Smooth muscle cell (in vitro differentiated cells): ENCODE measurements around the gene ASPM. TPM values are rescaled to one million over a fixed set of nuclear protein-coding genes. Genes with fewer than 3 reads are reported as not detected.

ENCODE experiments used
- DNase-seq: peaks from one replicate; lab custom pipeline; 2025; ENCODE audit not compliant: unreplicated experiment; lab: John Stamatoyannopoulos, UW
- H2AFZ ChIP-seq: fragments of 200-600 bp; sonication (generic); 2 replicates; pipeline ENCODE4 v1.6.0; 2016; ENCODE audit warnings: antibody characterized with exemption, low read depth, mild to moderate bottlenecking
- H3F3A ChIP-seq: fragments of 200-600 bp; sonication (generic); 2 replicates; pipeline ENCODE4 v1.6.0; 2017; ENCODE audit warnings: antibody characterized with exemption, low read depth
- H3K27ac ChIP-seq: fragments of 200-600 bp; sonication (generic); 2 replicates; pipeline ENCODE4 v1.5.1; 2016; ENCODE audit warnings: low read depth, mild to moderate bottlenecking
- H3K27me3 ChIP-seq: fragments of 200-600 bp; sonication (generic); 2 replicates; pipeline ENCODE4 v1.6.1; 2016; ENCODE audit warnings: low read depth, mild to moderate bottlenecking
- H3K36me3 ChIP-seq: fragments of 200-600 bp; sonication (generic); 2 replicates; pipeline ENCODE4 v1.5.1; 2016; ENCODE audit warnings: low read depth
- H3K4me1 ChIP-seq: fragments of 200-600 bp; sonication (generic); 2 replicates; pipeline ENCODE4 v1.5.1; 2016; ENCODE audit warnings: low read depth
- H3K4me2 ChIP-seq: fragments of 200-600 bp; sonication (generic); 2 replicates; pipeline ENCODE4 v1.6.0; 2016; ENCODE audit warnings: mild to moderate bottlenecking
- H3K4me3 ChIP-seq: fragments of 200-600 bp; sonication (generic); 2 replicates; pipeline ENCODE4 v1.5.1; 2016; ENCODE audit warnings: mild to moderate bottlenecking
- H3K79me2 ChIP-seq: fragments of 200-600 bp; sonication (generic); 2 replicates; pipeline ENCODE4 v1.6.0; 2016; ENCODE audit warnings: low read depth, mild to moderate bottlenecking
- H3K9ac ChIP-seq: fragments of 200-600 bp; sonication (generic); 2 replicates; pipeline ENCODE4 v1.6.0; 2016; ENCODE audit warnings: low read depth
- H3K9me3 ChIP-seq: fragments of 200-600 bp; sonication (generic); replicated peaks from 2 replicates; pipeline ENCODE4 v1.5.1; 2016; ENCODE audit warnings: low read depth
- H4K20me1 ChIP-seq: fragments of 200-600 bp; sonication (generic); 2 replicates; pipeline ENCODE4 v1.6.0; 2016; ENCODE audit warnings: low read depth
- WGBS: methylation state at CpG from one replicate; pipeline ENCODE4 v1.1.7; 2016; ENCODE audit warnings: low lambda C conversion rate; 5-methylcytosine and 5-hydroxymethylcytosine counted together
- polyA plus RNA-seq: library from polyadenylated mRNA; unstranded; fragments of >200 nt; fragmentation: Nextera tagmentation; extraction: Ambion mirVana; gene quantifications from 2 replicates; pipeline ENCODE4 v1.2.1, GENCODE V29; 2016
- total RNA-seq: library from RNA; depleted of rRNA; stranded (reverse); fragments of >200 nt; gene quantifications from 2 replicates; pipeline ENCODE4 v1.2.3, GENCODE V29; 2014
- TF ChIP-seq, protein P1 (sequence below): fragments of 200-600 bp; sonication (generic); IDR thresholded peaks from 2 replicates; pipeline ENCODE4 v1.5.1; 2017; ENCODE audit warnings: borderline replicate concordance, mild to moderate bottlenecking, antibody characterized with exemption; ENCODE audit not compliant: insufficient read depth, poor library complexity, severe bottlenecking

The ASPM gene
- total and polyA plus RNA-seq, 2 experiments from 2014 or later = 1.7 to 8.8 TPM

DNA sequence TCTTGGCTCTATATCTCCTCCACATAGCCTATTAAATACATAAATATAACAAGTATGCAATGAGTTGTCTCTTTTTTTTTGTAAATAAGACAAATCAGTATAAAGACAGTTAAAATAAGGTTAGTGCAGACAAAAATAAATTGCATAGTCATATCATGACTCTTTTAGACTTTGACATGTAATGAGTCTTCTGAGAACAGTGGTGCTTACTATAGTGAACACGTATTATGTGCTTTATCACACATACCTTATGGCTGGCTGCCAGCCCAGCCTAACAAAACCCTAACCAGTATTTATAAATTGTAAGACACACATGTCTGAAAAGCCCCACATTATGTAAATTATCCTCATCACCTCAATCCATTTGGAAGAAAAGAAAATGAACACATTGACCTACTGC is 50.3 kb downstream of the ASPM start:
- H2AFZ ChIP-seq = no peak overlapping the region
- H4K20me1 ChIP-seq = no peaks in the 10 kb centered on the region
- no peaks in the 10 kb centered on the region for H3K4me1 ChIP-seq
- TF ChIP-seq, protein P1, sequence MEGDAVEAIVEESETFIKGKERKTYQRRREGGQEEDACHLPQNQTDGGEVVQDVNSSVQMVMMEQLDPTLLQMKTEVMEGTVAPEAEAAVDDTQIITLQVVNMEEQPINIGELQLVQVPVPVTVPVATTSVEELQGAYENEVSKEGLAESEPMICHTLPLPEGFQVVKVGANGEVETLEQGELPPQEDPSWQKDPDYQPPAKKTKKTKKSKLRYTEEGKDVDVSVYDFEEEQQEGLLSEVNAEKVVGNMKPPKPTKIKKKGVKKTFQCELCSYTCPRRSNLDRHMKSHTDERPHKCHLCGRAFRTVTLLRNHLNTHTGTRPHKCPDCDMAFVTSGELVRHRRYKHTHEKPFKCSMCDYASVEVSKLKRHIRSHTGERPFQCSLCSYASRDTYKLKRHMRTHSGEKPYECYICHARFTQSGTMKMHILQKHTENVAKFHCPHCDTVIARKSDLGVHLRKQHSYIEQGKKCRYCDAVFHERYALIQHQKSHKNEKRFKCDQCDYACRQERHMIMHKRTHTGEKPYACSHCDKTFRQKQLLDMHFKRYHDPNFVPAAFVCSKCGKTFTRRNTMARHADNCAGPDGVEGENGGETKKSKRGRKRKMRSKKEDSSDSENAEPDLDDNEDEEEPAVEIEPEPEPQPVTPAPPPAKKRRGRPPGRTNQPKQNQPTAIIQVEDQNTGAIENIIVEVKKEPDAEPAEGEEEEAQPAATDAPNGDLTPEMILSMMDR = no peak
- no peak overlapping the region for H3K4me2 ChIP-seq
- no peaks in the 10 kb centered on the region for H3F3A ChIP-seq
- H3K36me3 ChIP-seq = no peaks in the 10 kb centered on the region
- no peak overlapping the region for H3K4me3 ChIP-seq
- no peak overlapping the region for H3K27ac ChIP-seq
- H3K27me3 ChIP-seq = no peaks in the 10 kb centered on the region
- 69% methylated on average over 1 of the region's 1 CpG for WGBS
- no peaks in the 10 kb centered on the region for H3K79me2 ChIP-seq
- no peaks in the 10 kb centered on the region for H3K9me3 ChIP-seq
- DNase-seq = no peak
- H3K9ac ChIP-seq = no peak overlapping the region

DNA sequence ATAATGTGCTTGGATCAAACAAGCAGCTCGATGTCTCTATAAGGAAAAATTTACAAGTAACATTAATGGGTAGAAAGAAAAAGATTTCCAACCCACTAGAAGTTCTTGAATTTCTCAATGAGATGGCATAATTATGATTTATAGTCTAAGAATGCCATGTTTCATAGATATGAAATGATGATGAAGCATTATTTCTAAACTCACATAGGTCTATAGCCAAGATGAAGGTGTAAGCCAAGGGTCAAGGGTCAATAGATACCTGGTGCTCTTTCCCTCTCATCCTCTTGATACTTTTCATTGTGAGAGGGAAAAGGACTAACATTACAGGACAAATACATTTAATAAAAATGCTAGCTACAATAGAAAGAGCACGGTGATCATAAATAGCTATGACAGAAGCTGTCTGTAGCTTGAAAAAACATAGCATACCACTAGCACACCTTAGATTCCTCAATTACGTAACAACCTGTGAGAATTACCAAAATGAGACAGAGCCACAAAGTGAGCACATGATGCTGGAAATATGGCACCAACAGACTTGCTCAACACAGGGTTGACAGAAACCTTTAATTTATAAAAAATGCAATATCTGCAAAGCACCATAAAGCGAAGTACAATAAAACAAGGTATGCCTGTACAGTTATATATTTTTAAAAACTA is 53.1 kb downstream of the ASPM start:
- Histone ChIP-seq H3K4me3 (no peak overlapping the region), H3K36me3 (no peaks in the 10 kb centered on the region), H3K27ac (no peak overlapping the region), H3F3A (no peaks in the 10 kb centered on the region), H3K79me2 (no peaks in the 10 kb centered on the region), H3K4me2 (no peak overlapping the region), H4K20me1 (no peaks in the 10 kb centered on the region), H3K9ac (no peak overlapping the region), H3K9me3 (no peaks in the 10 kb centered on the region), H3K4me1 (no peaks in the 10 kb centered on the region), H3K27me3 (no peaks in the 10 kb centered on the region), H2AFZ (no peak overlapping the region)
- TF ChIP-seq, protein P1 = no peak
- no peak for DNase-seq
- WGBS = 96% methylated on average over 4 of the region's 4 CpGs

DNA sequence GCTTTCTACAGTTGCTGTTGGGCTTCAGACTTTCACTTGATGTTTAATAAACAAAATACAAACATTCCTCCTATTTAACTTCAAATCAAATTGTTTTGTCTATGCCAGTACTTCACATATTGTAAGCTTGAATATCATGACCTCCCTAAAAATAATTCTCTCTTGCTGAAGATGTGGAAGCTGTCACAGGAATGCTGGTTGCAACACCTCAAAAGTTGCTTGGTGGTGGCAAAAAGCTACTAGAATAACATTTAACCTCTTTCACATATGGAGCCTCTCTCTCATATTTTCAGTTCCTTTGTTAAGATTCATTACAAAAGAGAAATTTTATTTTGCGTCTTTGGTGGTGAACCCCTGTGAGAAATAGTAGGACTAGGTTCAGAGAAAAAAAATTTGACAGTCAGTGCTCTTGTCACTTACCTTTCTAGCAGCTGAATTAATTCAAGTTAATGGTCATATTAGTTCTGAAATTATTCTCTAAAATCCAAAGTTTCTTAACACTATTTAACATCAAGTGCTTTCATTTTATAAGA is 53.9 kb downstream of the ASPM start:
- H3K36me3 ChIP-seq = no peaks in the 10 kb centered on the region
- 96% methylated on average over 1 of the region's 1 CpG for WGBS

More for the DNA sequence above, 53.9 kb downstream of the ASPM start:
- no peaks in the 10 kb centered on the region for H3K27me3 ChIP-seq
- no peak overlapping the region for H2AFZ ChIP-seq
- no peak overlapping the region for H3K4me3 ChIP-seq
- no peaks in the 10 kb centered on the region for H4K20me1 ChIP-seq
- no peak overlapping the region for H3K4me2 ChIP-seq
- no peak for DNase-seq
- no peaks in the 10 kb centered on the region for H3K9me3 ChIP-seq
- TF ChIP-seq, protein P1 = no peak
- no peak overlapping the region for H3K9ac ChIP-seq
- H3K79me2 ChIP-seq = no peaks in the 10 kb centered on the region
- no peaks in the 10 kb centered on the region for H3F3A ChIP-seq
- no peak overlapping the region for H3K27ac ChIP-seq
- no peaks in the 10 kb centered on the region for H3K4me1 ChIP-seq
